WTC11 (cell line): ENCODE measurements around the gene FCN1.

Experiments
- CTCF ChIP-seq: fragments of 200-600 bp; IDR thresholded peaks from 2 replicates; pipeline ENCODE4 v1.8.0; 2022; ENCODE audit warnings: antibody characterized with exemption
- E2F1 ChIP-seq: sonication (generic); formaldehyde crosslinking; IDR thresholded peaks from 2 replicates; pipeline ENCODE4 v1.8.0; 2022; ENCODE audit warnings: mild to moderate bottlenecking, missing genetic modification reagents
- FOXK1 ChIP-seq: sonication (generic); formaldehyde crosslinking; IDR thresholded peaks from 2 replicates; pipeline ENCODE4 v1.8.0; 2022; ENCODE audit warnings: mild to moderate bottlenecking, moderate library complexity, missing genetic modification reagents
- HMGXB4 ChIP-seq: sonication (generic); formaldehyde crosslinking; IDR thresholded peaks from 2 replicates; pipeline ENCODE4 v1.8.1; 2023; ENCODE audit warnings: mild to moderate bottlenecking, moderate library complexity, missing genetic modification reagents
- IRF2 ChIP-seq: sonication (generic); formaldehyde crosslinking; IDR thresholded peaks from 2 replicates; pipeline ENCODE4 v1.8.0; 2022; ENCODE audit warnings: low read depth, missing genetic modification reagents, borderline replicate concordance
- NR3C1 ChIP-seq: sonication (generic); formaldehyde crosslinking; conservative IDR thresholded peaks from 2 replicates; pipeline ENCODE4 v1.8.1; 2023; ENCODE audit warnings: low read depth, mild to moderate bottlenecking, missing genetic modification reagents
- PRDM15 ChIP-seq: sonication (generic); formaldehyde crosslinking; IDR thresholded peaks from 2 replicates; pipeline ENCODE4 v1.8.0; 2022; ENCODE audit warnings: missing genetic modification reagents
- SP1 ChIP-seq: sonication (generic); formaldehyde crosslinking; conservative IDR thresholded peaks from 2 replicates; pipeline ENCODE4 v1.8.1; 2022; ENCODE audit warnings: missing genetic modification reagents
- TEAD1 ChIP-seq: sonication (generic); formaldehyde crosslinking; IDR thresholded peaks from 2 replicates; pipeline ENCODE4 v1.8.0; 2022; ENCODE audit warnings: mild to moderate bottlenecking, missing genetic modification reagents
- ZNF232 ChIP-seq: sonication (generic); formaldehyde crosslinking; IDR thresholded peaks from 2 replicates; pipeline ENCODE4 v1.8.0; 2022; ENCODE audit warnings: mild to moderate bottlenecking, missing genetic modification reagents
- ZNF281 ChIP-seq: sonication (generic); formaldehyde crosslinking; IDR thresholded peaks from 2 replicates; pipeline ENCODE4 v1.8.0; 2023; ENCODE audit warnings: mild to moderate bottlenecking, missing genetic modification reagents
- ZNF423 ChIP-seq: fragments of 250-450 bp; sonication (Bioruptor Pico); IDR thresholded peaks from 2 replicates; pipeline ENCODE4 v2.1.2; 2022; ENCODE audit warnings: mild to moderate bottlenecking, moderate library complexity
- ZNF512 ChIP-seq: sonication (generic); formaldehyde crosslinking; IDR thresholded peaks from 2 replicates; pipeline ENCODE4 v1.8.1; 2022; ENCODE audit warnings: missing genetic modification reagents, borderline replicate concordance

GRCh38 chr9:134966697-134967546 lies 49.2 kb upstream of the FCN1 start:
- TF ChIP-seq CTCF (no peak), HMGXB4 (CRISPR knock-in tag) (no peak), ZNF512 (CRISPR knock-in tag) (no peak), NR3C1 (CRISPR knock-in tag) (no peak), SP1 (CRISPR knock-in tag) (no peak), FOXK1 (CRISPR knock-in tag) (no peak), IRF2 (no peak), ZNF232 (no peak), ZNF423 (CRISPR knock-in tag) (no peak), TEAD1 (CRISPR knock-in tag) (no peak), PRDM15 (CRISPR knock-in tag) (no peak), E2F1 (CRISPR knock-in tag) (no peak), ZNF281 (CRISPR knock-in tag) (no peak)
